Fibroblast of the aortic adventitia (primary cell): ENCODE results near the gene LAX1. TPM values are rescaled to one million over a fixed set of nuclear protein-coding genes. Genes with fewer than 3 reads are reported as not detected.

Experiments
- DNase-seq: peaks from one replicate; pipeline ENCODE4 v3.0.0-alpha.2; 2010; ENCODE audit warnings: low read depth
- H3K4me3 ChIP-seq: 2 replicates; pipeline ENCODE4 v1.5.1; 2011; ENCODE audit warnings: low read depth, mild to moderate bottlenecking, control low read depth, low read length, moderate library complexity
- total RNA-seq: library from RNA; depleted of rRNA; stranded (reverse); fragments of >200 nt; gene quantifications from 2 replicates; pipeline ENCODE4 v1.2.3, GENCODE V29; 2012; ENCODE audit warnings: low replicate concordance
- TF ChIP-seq, protein P1 (sequence below): IDR thresholded peaks from 2 replicates; pipeline ENCODE4 v1.5.1; 2011; ENCODE audit warnings: mild to moderate bottlenecking, low read length, control low read depth, inconsistent platforms; ENCODE audit not compliant: insufficient read depth

LAX1 gene, protein sequence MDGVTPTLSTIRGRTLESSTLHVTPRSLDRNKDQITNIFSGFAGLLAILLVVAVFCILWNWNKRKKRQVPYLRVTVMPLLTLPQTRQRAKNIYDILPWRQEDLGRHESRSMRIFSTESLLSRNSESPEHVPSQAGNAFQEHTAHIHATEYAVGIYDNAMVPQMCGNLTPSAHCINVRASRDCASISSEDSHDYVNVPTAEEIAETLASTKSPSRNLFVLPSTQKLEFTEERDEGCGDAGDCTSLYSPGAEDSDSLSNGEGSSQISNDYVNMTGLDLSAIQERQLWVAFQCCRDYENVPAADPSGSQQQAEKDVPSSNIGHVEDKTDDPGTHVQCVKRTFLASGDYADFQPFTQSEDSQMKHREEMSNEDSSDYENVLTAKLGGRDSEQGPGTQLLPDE
- total RNA-seq: 0.74 TPM in 1 of 2 replicates, not detected in the other

DNA sequence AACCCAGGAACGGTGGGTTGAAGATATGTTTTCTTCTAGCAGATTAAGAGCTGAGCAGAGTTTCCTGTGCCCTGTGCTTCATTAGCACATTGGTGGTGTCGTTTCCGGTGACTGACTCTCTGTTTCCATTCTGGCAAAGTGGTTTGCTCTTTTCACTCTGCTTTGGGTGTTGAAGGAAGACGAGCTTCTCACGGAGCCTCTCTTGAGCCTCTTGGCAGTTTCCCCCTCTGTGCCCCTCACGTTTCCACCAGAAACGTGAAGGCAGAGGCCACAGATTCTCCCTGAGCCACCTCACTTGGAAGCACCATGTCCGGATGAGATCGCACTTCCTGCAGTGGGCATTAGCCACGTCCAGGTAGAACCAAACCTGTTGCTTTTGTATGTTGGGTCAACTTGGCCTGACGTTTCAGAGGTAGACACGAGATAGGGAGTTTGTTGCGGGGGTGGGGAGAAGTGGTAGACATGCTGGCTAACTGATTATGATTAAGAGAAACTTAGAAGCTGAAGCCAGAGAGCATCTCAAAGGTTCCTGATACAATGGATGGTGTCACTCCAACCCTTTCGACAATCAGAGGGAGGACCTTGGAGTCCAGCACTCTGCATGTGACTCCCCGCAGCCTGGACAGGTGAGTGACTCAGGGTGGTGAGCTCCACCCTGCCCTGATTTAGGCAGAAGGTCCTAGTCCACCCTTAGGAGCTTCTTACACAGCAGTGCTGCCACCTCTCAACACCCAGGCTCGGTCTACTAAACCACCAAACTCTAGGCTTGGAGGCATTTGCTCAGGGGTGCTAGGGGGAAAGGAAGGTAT, at the start of gene LAX1:
Gene LAX1, plus strand, starts transcription at position 155 of the 809 bp plus-strand sequence. Its CDS starts 383 bp downstream, at position 538.
- TF ChIP-seq, protein P1, sequence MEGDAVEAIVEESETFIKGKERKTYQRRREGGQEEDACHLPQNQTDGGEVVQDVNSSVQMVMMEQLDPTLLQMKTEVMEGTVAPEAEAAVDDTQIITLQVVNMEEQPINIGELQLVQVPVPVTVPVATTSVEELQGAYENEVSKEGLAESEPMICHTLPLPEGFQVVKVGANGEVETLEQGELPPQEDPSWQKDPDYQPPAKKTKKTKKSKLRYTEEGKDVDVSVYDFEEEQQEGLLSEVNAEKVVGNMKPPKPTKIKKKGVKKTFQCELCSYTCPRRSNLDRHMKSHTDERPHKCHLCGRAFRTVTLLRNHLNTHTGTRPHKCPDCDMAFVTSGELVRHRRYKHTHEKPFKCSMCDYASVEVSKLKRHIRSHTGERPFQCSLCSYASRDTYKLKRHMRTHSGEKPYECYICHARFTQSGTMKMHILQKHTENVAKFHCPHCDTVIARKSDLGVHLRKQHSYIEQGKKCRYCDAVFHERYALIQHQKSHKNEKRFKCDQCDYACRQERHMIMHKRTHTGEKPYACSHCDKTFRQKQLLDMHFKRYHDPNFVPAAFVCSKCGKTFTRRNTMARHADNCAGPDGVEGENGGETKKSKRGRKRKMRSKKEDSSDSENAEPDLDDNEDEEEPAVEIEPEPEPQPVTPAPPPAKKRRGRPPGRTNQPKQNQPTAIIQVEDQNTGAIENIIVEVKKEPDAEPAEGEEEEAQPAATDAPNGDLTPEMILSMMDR: no peak
- H3K4me3 ChIP-seq: no peak within 1 kb of the TSS
- DNase-seq: no peak

DNA sequence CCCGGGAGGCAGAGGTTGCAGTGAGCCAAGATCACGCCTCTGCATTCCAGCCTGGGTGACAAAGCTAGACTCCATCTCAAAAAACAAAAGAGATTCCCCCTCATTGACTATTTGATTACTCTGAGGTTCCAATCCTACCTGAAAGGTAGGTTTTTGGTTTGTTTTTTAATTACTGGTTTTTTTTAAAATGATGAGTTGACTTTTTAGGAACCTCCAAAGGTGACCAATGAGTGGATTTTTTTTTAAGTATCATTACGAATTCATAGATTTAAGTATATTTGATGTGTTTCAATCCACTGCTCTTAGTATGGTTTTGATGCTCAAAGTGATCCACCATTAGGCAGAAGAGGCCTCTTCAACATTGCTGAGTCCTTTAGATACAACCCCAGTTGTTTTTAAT, 47.9 kb upstream of the LAX1 start:
- DNase-seq: no peak
- H3K4me3 ChIP-seq: no peak overlapping the region
- TF ChIP-seq, protein P1: no peak

DNA sequence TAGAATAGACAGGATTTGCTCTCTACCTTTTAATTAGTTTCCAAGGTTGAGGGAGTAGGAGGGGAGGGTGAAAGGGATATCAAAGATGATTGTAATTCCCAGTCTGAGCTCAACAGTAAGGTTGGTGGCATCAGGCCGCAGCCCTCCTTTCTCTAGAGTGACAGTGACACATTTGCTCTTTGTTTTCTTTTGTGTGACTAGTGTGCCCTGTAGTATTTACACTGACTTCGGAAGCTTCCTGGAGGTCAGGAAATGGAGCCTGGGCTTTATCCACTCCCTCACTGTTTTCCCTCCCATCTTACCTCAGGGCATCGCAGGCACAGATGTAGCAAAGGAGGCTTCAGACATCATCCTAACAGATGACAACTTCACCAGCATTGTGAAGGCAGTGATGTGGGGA, 44.7 kb upstream of the LAX1 start:
- TF ChIP-seq, protein P1: no peak
- no peak for DNase-seq
- H3K4me3 ChIP-seq: no peak overlapping the region

DNA sequence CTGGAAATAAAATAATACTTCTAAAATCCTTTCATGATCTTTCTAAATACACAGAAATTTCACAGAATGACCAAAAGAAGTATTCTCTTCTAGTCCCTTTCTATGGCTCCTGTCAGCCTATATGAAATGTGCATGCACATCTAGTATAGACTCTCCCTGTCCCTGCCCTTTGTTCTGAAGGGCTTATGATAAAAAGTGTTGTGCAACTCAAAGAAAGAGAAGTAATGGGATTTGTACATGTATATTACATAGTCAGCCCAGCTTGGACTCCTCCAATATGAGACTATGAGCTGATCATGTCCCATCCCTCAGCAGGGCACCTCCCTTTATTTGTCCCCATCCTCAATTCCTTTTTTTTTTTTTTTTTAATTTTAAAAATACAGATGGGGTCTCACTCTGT, 42.1 kb upstream of the LAX1 start:
- no peak for DNase-seq
- TF ChIP-seq, protein P1: no peak
- no peak overlapping the region for H3K4me3 ChIP-seq

DNA sequence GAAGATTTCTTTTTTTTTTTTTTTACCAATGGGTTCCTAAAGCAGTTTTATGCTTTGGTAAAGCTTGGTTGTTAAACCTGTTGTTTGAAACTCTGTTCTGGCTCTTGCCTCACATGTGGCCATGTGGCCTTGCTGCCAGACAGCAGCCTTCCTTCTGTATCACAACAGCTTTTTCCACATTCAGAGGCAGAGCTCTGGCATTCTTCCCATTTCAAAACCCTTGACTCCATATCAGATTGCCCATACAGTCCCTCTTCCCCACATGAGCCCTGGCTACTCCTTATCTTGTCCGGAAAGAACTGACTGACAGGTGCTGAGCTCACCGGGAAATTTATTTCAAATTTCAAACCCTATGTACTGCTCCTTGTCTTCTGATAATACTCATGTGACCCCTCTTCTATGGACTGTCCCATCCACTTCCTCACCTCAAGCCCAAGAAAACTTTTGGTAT, 38.5 kb upstream of the LAX1 start:
- DNase-seq: no peak
- no peak overlapping the region for H3K4me3 ChIP-seq
- TF ChIP-seq, protein P1: no peak

DNA sequence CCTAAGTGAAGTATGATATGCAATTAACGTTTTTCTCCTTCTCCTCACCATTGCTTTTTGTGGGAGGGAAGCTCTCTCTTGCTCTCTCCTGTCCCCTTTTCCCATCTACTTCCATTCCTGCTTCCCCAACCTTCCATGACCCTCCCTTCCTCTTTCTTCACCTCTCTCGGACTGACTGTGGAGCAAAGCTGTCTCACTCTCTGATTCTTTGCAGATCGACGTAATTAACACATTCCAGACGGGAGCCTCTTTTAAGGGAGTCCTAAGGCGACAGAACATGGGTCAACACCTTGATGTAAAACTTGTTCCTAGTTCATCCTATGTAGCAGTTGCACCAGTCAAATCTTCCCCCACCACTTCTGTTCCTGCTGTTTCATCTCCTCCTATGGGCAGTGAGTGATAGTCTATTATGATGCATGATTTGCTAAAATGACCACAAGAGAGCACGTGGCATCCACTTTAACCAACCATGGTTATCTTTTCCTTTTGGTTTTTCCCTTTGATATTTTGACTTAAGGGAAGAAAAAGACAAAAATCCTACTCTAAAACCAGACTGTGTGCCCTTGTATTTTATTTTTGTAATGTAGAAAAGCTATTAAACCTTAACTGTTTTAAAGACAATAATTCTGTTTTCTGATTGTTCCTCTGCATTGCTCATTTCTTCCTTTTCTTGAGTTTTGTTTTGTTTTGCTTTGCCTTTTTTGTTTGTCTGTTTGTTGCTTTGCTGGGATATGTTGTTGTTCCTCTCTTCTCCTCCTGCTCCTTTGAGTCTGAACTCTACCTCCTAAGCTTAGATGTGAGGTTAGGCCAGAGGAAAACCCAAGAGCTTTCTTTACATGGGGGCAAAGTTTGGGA, 31.7 kb upstream of the LAX1 start:
- no peak overlapping the region for H3K4me3 ChIP-seq
- TF ChIP-seq, protein P1: no peak
- DNase-seq: no peak
